Stimulated activated CD4-positive, alpha-beta T cell treated with anti-CD3 and anti-CD28 coated beads, Interleukin-2, amount 100 ng/mL, for 24 hours (primary cell): ENCODE results near the gene HMGXB4.

Source experiments
- DNase-seq, 2 donors: peaks; one replicate each; pipeline ENCODE4 v3.0.0-alpha.2; 2020

HMGXB4 gene

GRCh38 chr22:35329114-35329847, 72.0 kb downstream of the HMGXB4 start:
- no peak for DNase-seq

- peak; percentile 66 to 71 for DNase-seq
Measured at GRCh38 chr22:35330258-35330861, 73.1 kb downstream of the HMGXB4 start.

- DNase-seq: no peak
Measured at GRCh38 chr22:35332278-35332677, 75.0 kb downstream of the HMGXB4 start.

- no peak for DNase-seq
Measured at GRCh38 chr22:35333220-35333619, 75.9 kb downstream of the HMGXB4 start.

GRCh38 chr22:35334004-35334403, 76.7 kb downstream of the HMGXB4 start:
- DNase-seq: peak in 1 of 2 donors; percentile 58

- DNase-seq: no peak
Measured at GRCh38 chr22:35335468-35335867, 78.2 kb downstream of the HMGXB4 start.

- no peak for DNase-seq
Measured at GRCh38 chr22:35335936-35336781, 78.9 kb downstream of the HMGXB4 start.

- DNase-seq: no peak
Measured at GRCh38 chr22:35337932-35338331, 80.6 kb downstream of the HMGXB4 start.

- DNase-seq: no peak
Measured at GRCh38 chr22:35341090-35341874, 84.0 kb downstream of the HMGXB4 start.

- no peak for DNase-seq
Measured at GRCh38 chr22:35342390-35342789, 85.1 kb downstream of the HMGXB4 start.

GRCh38 chr22:35343664-35344550, 86.6 kb downstream of the HMGXB4 start:
- DNase-seq: no peak

GRCh38 chr22:35344956-35345690, 87.8 kb downstream of the HMGXB4 start:
- no peak for DNase-seq
